Skeletal muscle satellite cell (primary cell): ENCODE results near the gene PLEKHA5.

Source experiments
- H3K27me3 ChIP-seq: 2 replicates; pipeline ENCODE4 v1.7.0; 2013; ENCODE audit warnings: low read length; ENCODE audit not compliant: control insufficient read depth, insufficient read depth
- H3K36me3 ChIP-seq: 2 replicates; pipeline ENCODE4 v1.7.0; 2013; ENCODE audit warnings: mild to moderate bottlenecking, control low read depth, low read length; ENCODE audit not compliant: insufficient read depth
- H3K4me1 ChIP-seq: 2 replicates; pipeline ENCODE4 v1.7.0; 2013; ENCODE audit warnings: low read length; ENCODE audit not compliant: control insufficient read depth, insufficient read depth
- H3K4me2 ChIP-seq: 2 replicates; pipeline ENCODE4 v1.7.0; 2013; ENCODE audit warnings: mild to moderate bottlenecking, low read length
- H3K4me3 ChIP-seq: 2 replicates; pipeline ENCODE4 v1.7.0; 2013; ENCODE audit warnings: low read length
- H3K9ac ChIP-seq: 2 replicates; pipeline ENCODE4 v1.7.0; 2013; ENCODE audit warnings: mild to moderate bottlenecking, low read depth, low read length, moderate library complexity
- H3K9me3 ChIP-seq: replicated peaks from 2 replicates; pipeline ENCODE4 v1.7.0; 2013; ENCODE audit warnings: mild to moderate bottlenecking, control low read depth, low read length

Gene PLEKHA5

DNA sequence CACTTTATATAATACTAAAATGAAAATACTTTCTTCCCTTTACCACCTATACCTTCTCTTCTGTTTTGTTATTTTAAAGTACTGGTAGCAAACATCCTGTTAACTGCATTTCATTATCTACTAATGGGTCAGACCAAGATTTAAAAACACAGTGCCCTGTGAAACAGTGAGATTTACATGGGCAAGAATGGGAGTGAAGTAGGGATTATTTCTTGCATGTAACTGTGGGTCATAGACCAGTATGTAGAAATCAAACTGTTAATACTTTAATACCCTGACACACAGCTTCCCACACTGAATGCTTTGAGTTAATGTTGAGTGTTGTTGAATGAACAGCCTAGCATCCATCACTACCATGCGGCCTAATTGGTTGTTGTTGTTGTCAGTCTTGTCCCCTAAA, 61.6 kb downstream of the PLEKHA5 start:
- Histone ChIP-seq H3K4me2 (no peak overlapping the region), H3K4me1 (peaks cover 14% of the 10 kb centered on the region), H3K4me3 (no peak overlapping the region), H3K27me3 (no peaks in the 10 kb centered on the region), H3K36me3 (no peaks in the 10 kb centered on the region), H3K9ac (no peak overlapping the region), H3K9me3 (no peaks in the 10 kb centered on the region)

DNA sequence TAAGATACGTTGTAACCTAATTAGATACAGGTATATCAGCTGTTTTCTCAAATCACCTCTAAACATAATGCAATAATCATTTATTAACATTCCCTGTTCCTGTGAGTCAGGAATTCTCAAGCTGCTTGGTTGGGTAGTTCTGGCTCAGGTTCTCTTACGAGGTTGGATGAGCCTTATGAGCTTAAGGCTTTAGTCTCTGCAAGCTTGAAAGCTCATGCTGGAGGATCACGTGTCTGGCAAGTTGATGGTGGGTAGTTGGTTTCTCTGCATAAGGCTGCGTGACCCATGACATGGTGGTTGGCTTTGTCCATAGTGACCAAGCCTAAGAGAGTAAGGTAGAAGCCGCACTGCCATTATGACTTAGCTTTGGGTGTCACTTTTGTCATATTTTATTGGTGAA, 62.0 kb downstream of the PLEKHA5 start:
- no peak overlapping the region for H3K4me2 ChIP-seq
- no peaks in the 10 kb centered on the region for H3K27me3 ChIP-seq
- no peak overlapping the region for H3K4me3 ChIP-seq
- no peaks in the 10 kb centered on the region for H3K36me3 ChIP-seq
- H3K9me3 ChIP-seq = no peaks in the 10 kb centered on the region
- peaks cover 12% of the 10 kb centered on the region for H3K4me1 ChIP-seq
- no peak overlapping the region for H3K9ac ChIP-seq

DNA sequence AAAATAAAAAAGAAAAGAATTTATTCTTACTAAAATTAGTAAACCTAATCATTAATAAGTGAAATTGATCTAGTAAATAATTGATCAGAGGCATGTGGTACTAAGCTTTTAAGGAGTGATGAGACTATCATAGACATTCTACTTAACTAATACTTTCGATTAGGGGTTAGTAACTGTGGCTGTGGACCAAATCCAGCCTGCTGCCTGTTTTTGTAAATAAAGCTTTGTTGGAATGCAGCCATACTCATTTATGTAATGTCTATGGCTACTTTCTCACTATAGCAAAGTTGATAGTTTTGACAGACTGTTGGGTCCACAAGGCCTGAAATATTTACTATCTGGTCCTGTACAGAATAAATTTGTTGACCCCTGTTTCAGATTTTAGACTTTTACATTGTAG, 63.2 kb downstream of the PLEKHA5 start:
- Histone ChIP-seq H3K4me1 (peaks cover 11% of the 10 kb centered on the region), H3K9ac (no peak overlapping the region), H3K4me2 (no peak overlapping the region)

DNA sequence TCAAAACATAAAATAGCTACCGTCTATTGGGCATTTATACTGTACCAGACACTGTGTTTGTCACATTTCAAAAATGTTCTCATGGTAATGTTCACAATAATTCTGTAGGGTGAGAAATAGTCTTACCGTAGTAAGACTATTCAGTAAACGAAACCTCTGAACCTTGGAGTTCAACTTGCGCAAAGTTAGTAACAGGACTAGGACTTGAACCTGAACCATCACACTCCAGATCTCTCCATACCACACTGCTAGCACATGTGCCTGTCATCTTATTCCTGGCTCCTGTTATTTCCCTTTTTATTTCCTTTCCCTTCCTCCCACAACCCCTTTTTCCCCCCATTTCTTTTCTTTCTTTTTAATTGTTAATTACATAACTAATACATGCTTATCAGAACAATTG, 65.4 kb downstream of the PLEKHA5 start:
- Histone ChIP-seq H3K27me3 (no peaks in the 10 kb centered on the region), H3K4me3 (no peak overlapping the region), H3K4me1 (peaks cover 11% of the 10 kb centered on the region), H3K9ac (no peak overlapping the region), H3K4me2 (no peak overlapping the region), H3K36me3 (no peaks in the 10 kb centered on the region), H3K9me3 (no peaks in the 10 kb centered on the region)

More for the DNA sequence above, 63.2 kb downstream of the PLEKHA5 start:
- H3K4me3 ChIP-seq = no peak overlapping the region
- no peaks in the 10 kb centered on the region for H3K27me3 ChIP-seq
- no peaks in the 10 kb centered on the region for H3K9me3 ChIP-seq
- H3K36me3 ChIP-seq = no peaks in the 10 kb centered on the region

DNA sequence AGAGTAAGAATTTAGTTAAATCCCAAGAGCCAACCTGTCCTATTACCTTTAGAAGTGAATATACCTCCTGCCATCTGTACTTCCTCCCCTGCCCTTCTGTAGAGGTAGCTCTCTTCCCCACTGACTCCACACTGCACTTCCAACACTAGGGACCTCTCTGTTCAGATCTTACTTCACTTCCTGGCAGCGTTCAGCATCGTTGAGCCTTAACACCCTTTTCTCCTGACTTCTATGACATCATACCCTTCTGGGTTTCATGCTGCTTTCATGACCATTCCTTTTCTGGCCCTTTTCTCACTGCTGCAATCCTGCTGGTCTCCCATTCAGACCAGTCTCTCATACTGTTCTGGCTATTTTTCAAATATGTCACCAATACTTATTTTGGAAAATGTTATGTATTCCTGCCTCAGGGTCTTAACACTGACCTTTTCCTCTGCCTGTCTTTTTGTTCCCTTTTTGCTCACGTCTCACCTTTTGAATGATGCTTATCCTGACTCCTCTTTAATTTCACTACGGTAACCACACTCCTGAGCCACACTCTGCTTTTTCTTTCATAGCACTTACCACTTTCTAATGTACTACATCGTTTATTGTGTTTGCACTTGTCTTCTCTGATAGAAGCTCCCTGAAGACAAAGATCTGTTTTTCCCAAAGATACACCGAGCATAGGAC, 67.6 kb downstream of the PLEKHA5 start:
- no peak overlapping the region for H3K4me2 ChIP-seq

DNA sequence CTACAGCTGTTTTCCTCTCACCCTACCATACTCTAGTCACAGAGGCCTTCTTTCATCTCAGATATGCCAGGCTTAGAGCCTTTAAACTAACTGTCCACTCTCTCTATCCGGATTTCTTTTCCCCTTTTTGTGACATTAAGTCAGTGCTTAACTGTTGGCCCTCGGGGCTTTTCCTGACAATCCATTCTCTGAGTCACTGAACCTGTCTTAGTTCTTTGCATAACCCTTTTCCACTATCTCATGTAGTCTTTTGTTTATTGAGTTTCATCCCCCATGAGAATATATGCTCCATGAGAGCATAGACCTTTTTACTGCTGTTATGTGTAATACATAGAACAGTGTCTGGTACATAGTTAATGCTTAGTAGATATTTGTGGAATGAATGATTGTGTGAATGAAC, 68.7 kb downstream of the PLEKHA5 start:
- Histone ChIP-seq H3K4me2 (no peak overlapping the region), H3K4me1 (no peaks in the 10 kb centered on the region), H3K9ac (no peak overlapping the region), H3K4me3 (no peak overlapping the region), H3K9me3 (no peaks in the 10 kb centered on the region), H3K36me3 (no peaks in the 10 kb centered on the region), H3K27me3 (no peaks in the 10 kb centered on the region)

More for the DNA sequence above, 67.6 kb downstream of the PLEKHA5 start:
- Histone ChIP-seq H3K9ac (no peak overlapping the region), H3K27me3 (no peaks in the 10 kb centered on the region), H3K9me3 (no peaks in the 10 kb centered on the region), H3K36me3 (no peaks in the 10 kb centered on the region), H3K4me3 (no peak overlapping the region), H3K4me1 (no peaks in the 10 kb centered on the region)

DNA sequence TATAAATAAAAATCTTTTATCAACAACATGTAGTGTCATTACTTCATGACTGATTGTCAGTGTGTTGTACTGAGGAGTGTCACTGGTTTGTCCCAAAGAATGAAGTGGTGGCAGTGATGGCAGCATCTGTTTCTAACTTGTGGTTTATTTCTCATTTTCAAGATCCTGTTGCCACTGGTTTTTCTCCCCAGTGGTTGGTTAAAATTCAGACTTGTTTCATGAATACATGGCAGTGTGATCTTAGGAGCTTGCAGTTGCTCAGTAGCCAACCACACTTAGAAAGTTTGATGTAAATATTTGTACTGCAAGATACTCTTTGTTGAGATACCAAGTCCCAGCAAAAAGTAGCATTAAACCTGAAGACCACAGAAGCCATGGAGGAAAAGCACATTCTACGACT, 69.8 kb downstream of the PLEKHA5 start:
- H3K4me1 ChIP-seq = no peaks in the 10 kb centered on the region
- H3K36me3 ChIP-seq = no peaks in the 10 kb centered on the region
- H3K4me2 ChIP-seq = no peak overlapping the region
- H3K4me3 ChIP-seq = no peak overlapping the region
- H3K9ac ChIP-seq = no peak overlapping the region
- H3K27me3 ChIP-seq = no peaks in the 10 kb centered on the region
- H3K9me3 ChIP-seq = no peaks in the 10 kb centered on the region

DNA sequence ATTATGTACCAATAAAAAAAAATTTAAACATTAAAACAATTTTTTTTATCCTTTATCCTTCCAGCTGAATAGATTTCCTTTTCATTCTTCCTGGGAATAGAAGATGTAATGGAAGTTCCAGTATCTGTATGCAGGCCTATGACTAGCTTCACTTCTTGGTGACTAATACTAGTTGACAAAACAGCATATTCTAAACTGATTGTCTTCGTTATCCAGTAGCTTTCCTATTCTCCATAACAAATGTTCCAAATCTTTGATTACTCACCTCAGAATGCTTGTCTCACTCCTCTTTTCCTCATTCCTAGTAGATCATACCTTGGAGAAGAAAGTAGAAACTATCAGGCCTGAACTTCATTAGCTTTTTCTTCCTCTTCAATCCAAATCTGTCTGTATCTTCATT, 70.7 kb downstream of the PLEKHA5 start:
- Histone ChIP-seq H3K4me2 (no peak overlapping the region), H3K4me1 (no peaks in the 10 kb centered on the region), H3K36me3 (no peaks in the 10 kb centered on the region), H3K27me3 (no peaks in the 10 kb centered on the region), H3K9ac (no peak overlapping the region), H3K9me3 (no peaks in the 10 kb centered on the region), H3K4me3 (no peak overlapping the region)

DNA sequence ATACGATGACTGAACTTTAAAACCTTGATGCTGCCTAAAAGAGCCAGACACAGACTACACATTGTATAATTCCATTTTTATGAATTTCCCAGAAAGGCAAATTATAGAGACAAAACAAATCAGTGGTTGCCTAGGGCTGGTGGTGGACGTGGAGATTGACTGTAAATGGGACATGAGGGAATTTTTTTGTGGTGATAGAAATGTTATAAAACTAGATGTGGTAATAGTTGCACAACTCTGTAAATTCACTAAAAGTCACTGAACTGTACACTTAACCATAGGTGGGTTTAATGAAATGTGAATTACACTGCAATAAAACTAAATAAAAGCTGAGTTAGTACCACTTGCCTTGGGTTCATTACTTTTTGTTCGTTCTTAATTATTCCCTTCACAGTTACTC, 72.1 kb downstream of the PLEKHA5 start:
- Histone ChIP-seq H3K9ac (no peak overlapping the region), H3K4me3 (no peak overlapping the region)

DNA sequence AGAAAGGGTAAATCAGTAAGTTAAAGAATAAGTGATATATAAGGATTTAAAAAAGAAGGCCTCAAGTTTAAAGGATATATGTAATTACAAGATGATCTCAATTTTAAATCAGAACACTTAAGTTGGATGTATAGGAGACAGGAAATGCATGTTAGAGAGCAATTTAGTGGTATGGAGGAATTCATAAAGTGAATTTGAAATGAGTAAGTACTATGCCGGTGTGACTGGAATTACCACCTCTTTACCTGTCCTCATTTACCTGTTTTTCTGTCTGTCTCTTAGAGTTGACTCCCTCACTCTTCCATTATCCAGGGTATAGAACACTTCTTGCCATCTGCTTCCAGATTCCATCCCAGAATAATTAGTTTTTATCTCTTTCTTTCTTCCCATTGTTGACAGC, 73.5 kb downstream of the PLEKHA5 start:
- H3K4me3 ChIP-seq = no peak overlapping the region
- H3K27me3 ChIP-seq = no peaks in the 10 kb centered on the region
- no peak overlapping the region for H3K4me2 ChIP-seq
- H3K9me3 ChIP-seq = no peaks in the 10 kb centered on the region
- no peaks in the 10 kb centered on the region for H3K36me3 ChIP-seq
- no peaks in the 10 kb centered on the region for H3K4me1 ChIP-seq
- no peak overlapping the region for H3K9ac ChIP-seq

More for the DNA sequence above, 72.1 kb downstream of the PLEKHA5 start:
- no peak overlapping the region for H3K4me2 ChIP-seq
- no peaks in the 10 kb centered on the region for H3K4me1 ChIP-seq
- H3K27me3 ChIP-seq = no peaks in the 10 kb centered on the region
- no peaks in the 10 kb centered on the region for H3K9me3 ChIP-seq
- H3K36me3 ChIP-seq = no peaks in the 10 kb centered on the region

DNA sequence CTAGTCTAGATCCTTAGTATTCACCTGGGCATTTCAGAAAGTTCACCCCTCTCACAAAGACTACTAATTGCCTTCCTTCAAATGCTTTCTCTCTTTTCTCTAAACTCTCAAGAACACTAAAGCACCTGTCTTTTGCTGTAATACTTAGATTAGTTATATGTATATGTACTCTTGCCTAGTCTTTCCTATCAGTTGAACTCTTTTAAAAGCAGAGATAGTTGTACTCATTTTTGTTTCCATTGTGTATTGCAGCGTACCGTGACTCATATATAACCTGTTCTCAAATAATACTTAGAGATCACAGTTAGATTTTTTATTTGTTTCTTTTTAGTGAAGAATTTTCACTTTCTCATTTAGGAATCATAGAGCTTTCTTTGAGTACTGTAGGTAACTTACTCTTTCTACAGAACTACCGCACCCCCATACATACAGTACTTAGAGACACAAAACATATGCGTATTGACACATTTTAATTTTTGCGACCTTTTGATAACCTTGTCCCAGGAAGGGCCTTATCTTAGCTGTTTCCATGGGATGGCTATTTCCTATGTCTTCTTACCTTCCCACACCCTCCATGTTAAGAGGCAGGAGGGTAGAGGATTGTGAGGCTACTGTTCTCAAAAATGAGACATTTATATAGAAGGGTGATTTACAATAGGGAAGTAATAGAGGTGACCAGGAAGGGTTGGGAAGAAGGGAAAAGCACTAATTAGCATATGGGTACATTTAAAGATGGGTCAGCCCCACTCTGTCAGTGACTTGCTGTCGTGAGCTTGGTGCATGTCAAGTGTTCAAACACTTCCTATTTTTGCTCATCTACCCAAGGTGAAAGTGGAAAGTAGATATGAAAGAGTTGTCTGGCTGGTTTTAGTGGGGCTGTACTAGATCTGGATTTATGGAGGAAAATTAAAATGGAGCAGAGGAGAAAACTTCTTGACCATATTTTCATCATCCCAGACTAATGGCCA, 74.3 kb downstream of the PLEKHA5 start:
- no peak overlapping the region for H3K9ac ChIP-seq
- peaks cover 7% of the 10 kb centered on the region for H3K4me1 ChIP-seq
- no peaks in the 10 kb centered on the region for H3K36me3 ChIP-seq
- H3K27me3 ChIP-seq = no peaks in the 10 kb centered on the region
- no peaks in the 10 kb centered on the region for H3K9me3 ChIP-seq
- no peak overlapping the region for H3K4me2 ChIP-seq
- H3K4me3 ChIP-seq = no peak overlapping the region
